K562 treated with DMSO at 1 percent for 48 hours (cell line): ENCODE results near the gene CHAT. TPM values are rescaled to one million over a fixed set of nuclear protein-coding genes. Genes with fewer than 3 reads are reported as not detected.

Experiments used
- total RNA-seq: library from RNA; unstranded; fragments of 300-600 nt; gene quantifications from 2 replicates; pipeline ENCODE4 v1.2.3, GENCODE V29; 2022; ENCODE audit warnings: low replicate concordance; ENCODE audit errors: extremely low read depth

CHAT gene
- not detected in 2 replicates for total RNA-seq

GRCh38 chr10:49613882-49614241 is at the start of gene CHAT:
Gene CHAT, plus strand, starts transcription at chr10:49614037. Its CDS starts 153 bp downstream, at chr10:49614190.

GRCh38 chr10:49610114-49610457 is 3.8 kb upstream of the CHAT start, which contains the start of gene SLC18A3:
Gene SLC18A3, plus strand, starts transcription at chr10:49610310. Its CDS starts 431 bp downstream, at chr10:49610741.

GRCh38 chr10:49679480-49679893 is 65.7 kb downstream of the CHAT start, which contains the start of gene C10orf53:
Gene C10orf53, plus strand, starts transcription at chr10:49679651. Its CDS starts 47 bp downstream, at chr10:49679698.

Other genes with a start within 250 kb of the CHAT start
- not detected in 2 replicates for gene DRGX, start 217.9 kb upstream of the CHAT start, total RNA-seq
- not detected in 2 replicates for gene ERCC6, start 74.9 kb upstream of the CHAT start, total RNA-seq
- not detected in 2 replicates for gene SLC18A3, start 3.7 kb upstream of the CHAT start, total RNA-seq
- gene C10orf53, start 65.6 kb downstream of the CHAT start, total RNA-seq: not detected in 2 replicates
- not detected in 2 replicates for gene OGDHL, start 148.3 kb downstream of the CHAT start, total RNA-seq